ENCODE data around the gene IQGAP2. TPM values are rescaled to one million over a fixed set of nuclear protein-coding genes. Genes with fewer than 3 reads are reported as not detected.

Gene IQGAP2
- total RNA-seq, 3 donors from 2014 or later (not counting 1 experiment from before 2014, with no cell fraction given), result 172 to 218 (median 207) TPM

GRCh38 chr5:76556511-76557221, 153.6 kb downstream of the IQGAP2 start:
- H3K9me3 ChIP-seq (ENCODE audit: control insufficient read depth, insufficient read depth, low read length), result no peaks in the 10 kb centered on the region
- no peak for DNase-seq
- peak overlapping the region; percentile 32 for H3K27ac ChIP-seq (ENCODE audit: low read length)
- peaks cover 17% of the 10 kb centered on the region for H3K4me1 ChIP-seq (ENCODE audit: control insufficient read depth, insufficient read depth, low read length)
- no peak overlapping the region for H3K4me3 ChIP-seq (ENCODE audit: low read length)
- intact Hi-C loops (cut with micrococcal nuclease), result no loop called here
- H3K36me3 ChIP-seq (ENCODE audit: control insufficient read depth, insufficient read depth, low read length), result peaks cover under 1% of the 10 kb centered on the region
- 67% methylated on average over 4 of the region's 4 CpGs for WGBS (ENCODE audit: insufficient coverage)
- H3K4me3 Mint-ChIP-seq, result peak overlapping the region; percentile 25
- peaks cover 77 to 81% of the 10 kb centered on the region in 2 donors for H3K4me1 Mint-ChIP-seq
- H3K27me3 Mint-ChIP-seq (ENCODE audit: low read depth in 2 of 2), result no peaks in the 10 kb centered on the region
- peak overlapping the region; percentile 54 to 83 for H3K27ac Mint-ChIP-seq
- H3K27me3 ChIP-seq (ENCODE audit: control insufficient read depth, insufficient read depth, low read length), result no peaks in the 10 kb centered on the region
- TF ChIP-seq, protein P1, sequence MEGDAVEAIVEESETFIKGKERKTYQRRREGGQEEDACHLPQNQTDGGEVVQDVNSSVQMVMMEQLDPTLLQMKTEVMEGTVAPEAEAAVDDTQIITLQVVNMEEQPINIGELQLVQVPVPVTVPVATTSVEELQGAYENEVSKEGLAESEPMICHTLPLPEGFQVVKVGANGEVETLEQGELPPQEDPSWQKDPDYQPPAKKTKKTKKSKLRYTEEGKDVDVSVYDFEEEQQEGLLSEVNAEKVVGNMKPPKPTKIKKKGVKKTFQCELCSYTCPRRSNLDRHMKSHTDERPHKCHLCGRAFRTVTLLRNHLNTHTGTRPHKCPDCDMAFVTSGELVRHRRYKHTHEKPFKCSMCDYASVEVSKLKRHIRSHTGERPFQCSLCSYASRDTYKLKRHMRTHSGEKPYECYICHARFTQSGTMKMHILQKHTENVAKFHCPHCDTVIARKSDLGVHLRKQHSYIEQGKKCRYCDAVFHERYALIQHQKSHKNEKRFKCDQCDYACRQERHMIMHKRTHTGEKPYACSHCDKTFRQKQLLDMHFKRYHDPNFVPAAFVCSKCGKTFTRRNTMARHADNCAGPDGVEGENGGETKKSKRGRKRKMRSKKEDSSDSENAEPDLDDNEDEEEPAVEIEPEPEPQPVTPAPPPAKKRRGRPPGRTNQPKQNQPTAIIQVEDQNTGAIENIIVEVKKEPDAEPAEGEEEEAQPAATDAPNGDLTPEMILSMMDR (IDR thresholded peaks at IDR 0.05), result no peak
- no peaks in the 10 kb centered on the region for H3K36me3 Mint-ChIP-seq
- ATAC-seq, result peak; percentile 49 to 76 (median 60)
- H3K9me3 Mint-ChIP-seq, result no peaks in the 10 kb centered on the region

DNA sequence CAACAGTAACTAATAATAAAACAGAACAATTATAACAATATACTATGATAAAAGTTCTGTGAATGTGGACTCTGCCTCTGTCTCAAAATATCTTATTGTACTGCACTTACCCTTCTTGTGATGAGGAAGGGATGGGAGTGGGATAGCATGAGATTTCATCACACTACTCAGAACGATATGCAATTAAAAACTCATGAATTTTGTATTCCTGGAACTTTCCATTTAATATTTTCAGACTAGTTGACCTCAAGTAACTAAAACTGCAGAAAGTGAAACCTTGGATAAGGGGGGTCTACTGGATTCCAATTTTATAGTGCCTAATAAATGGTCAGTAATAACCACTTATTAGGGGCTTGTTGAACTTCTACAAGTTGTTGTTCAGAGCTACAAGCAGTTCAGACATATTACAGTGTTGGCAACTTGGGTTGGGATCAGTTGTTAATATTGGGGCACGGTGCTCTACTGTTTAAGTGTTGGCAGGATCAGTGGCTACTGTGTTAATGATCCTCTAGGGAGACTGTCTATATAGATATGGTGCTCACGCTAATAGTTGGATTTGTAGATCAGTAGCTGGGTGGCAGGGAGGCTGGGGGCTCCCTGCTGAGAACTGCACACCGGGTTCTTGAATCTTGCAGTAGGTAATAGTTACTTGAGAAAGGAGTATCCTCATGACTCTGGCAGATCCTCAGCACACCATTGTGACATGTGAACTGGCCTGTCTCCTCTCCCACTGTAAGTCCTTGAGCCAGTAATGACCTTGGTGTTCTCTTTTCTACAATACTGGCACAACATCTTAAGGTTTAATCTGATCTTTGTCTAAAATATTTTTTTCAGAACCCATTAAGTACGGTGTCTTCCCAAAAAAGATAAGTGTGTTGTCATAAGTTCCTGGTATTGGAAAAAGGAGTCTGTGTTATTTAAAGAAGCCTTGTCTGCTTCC, 158.1 kb downstream of the IQGAP2 start:
- intact Hi-C loops (cut with micrococcal nuclease), result no loop called here
- Histone ChIP-seq H3K27me3 (ENCODE audit: control insufficient read depth, insufficient read depth, low read length) (no peaks in the 10 kb centered on the region), H3K4me1 (ENCODE audit: control insufficient read depth, insufficient read depth, low read length) (peaks cover 6% of the 10 kb centered on the region), H3K27ac (ENCODE audit: low read length) (no peak overlapping the region), H3K36me3 (ENCODE audit: control insufficient read depth, insufficient read depth, low read length) (peaks cover 29% of the 10 kb centered on the region), H3K4me3 (ENCODE audit: low read length) (no peak overlapping the region), H3K9me3 (ENCODE audit: control insufficient read depth, insufficient read depth, low read length) (no peaks in the 10 kb centered on the region)
- H3K4me1 Mint-ChIP-seq, result peaks cover 71 to 73% of the 10 kb centered on the region in 2 donors
- no peaks in the 10 kb centered on the region for H3K27me3 Mint-ChIP-seq (ENCODE audit: low read depth in 2 of 2)
- H3K27ac Mint-ChIP-seq, result peak overlapping the region; percentile 68 to 83
- DNase-seq (no peak), ATAC-seq (no peak)
- peaks cover 13% of the 10 kb centered on the region for H3K36me3 Mint-ChIP-seq
- 98% methylated on average over 3 of the region's 5 CpGs for WGBS (ENCODE audit: insufficient coverage)
- no peaks in the 10 kb centered on the region for H3K9me3 Mint-ChIP-seq
- H3K4me3 Mint-ChIP-seq, result no peak overlapping the region
- TF ChIP-seq, protein P1 (IDR thresholded peaks at IDR 0.05), result no peak

DNA sequence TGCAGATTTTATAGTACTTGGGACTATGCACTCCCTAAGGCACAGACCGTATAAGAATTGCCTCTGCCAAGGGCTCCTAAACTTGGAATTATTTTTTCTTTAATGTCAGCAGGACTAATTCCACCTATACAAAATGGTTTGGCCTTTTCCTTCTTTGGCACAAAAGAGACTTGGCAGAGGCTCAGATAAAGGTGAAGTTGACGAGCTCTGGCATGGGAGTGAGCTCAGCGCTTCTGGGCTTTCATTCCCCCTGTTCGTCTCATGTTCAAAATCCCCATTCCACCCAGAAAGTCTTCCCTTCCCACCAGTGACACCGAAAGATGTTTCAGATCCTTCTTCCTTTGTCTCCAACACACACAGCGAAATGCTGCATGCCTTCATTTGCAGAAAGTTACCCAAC, 158.9 kb downstream of the IQGAP2 start:
- peaks cover 13% of the 10 kb centered on the region for H3K36me3 Mint-ChIP-seq
- Histone ChIP-seq H3K27ac (ENCODE audit: low read length) (no peak overlapping the region), H3K4me3 (ENCODE audit: low read length) (no peak overlapping the region), H3K27me3 (ENCODE audit: control insufficient read depth, insufficient read depth, low read length) (no peaks in the 10 kb centered on the region), H3K9me3 (ENCODE audit: control insufficient read depth, insufficient read depth, low read length) (no peaks in the 10 kb centered on the region), H3K4me1 (ENCODE audit: control insufficient read depth, insufficient read depth, low read length) (peaks cover 2% of the 10 kb centered on the region), H3K36me3 (ENCODE audit: control insufficient read depth, insufficient read depth, low read length) (peaks cover 29% of the 10 kb centered on the region)
- peaks cover 70 to 72% of the 10 kb centered on the region in 2 donors for H3K4me1 Mint-ChIP-seq
- H3K27ac Mint-ChIP-seq, result peak overlapping the region; percentile 68 to 83
- ATAC-seq, result no peak
- 96% methylated on average over 6 of the region's 6 CpGs for WGBS (ENCODE audit: insufficient coverage)
- intact Hi-C loops (cut with micrococcal nuclease), result no loop called here
- H3K4me3 Mint-ChIP-seq, result no peak overlapping the region
- no peak for DNase-seq
- H3K9me3 Mint-ChIP-seq, result no peaks in the 10 kb centered on the region
- H3K27me3 Mint-ChIP-seq (ENCODE audit: low read depth in 2 of 2), result no peaks in the 10 kb centered on the region
- TF ChIP-seq, protein P1 (IDR thresholded peaks at IDR 0.05), result no peak
